Tibial artery (tissue), 4 donors: Measurements from ENCODE around the gene TFIP11.

Experiments
- DNase-seq, 2 donors: peaks; one replicate each; pipeline ENCODE4 v3.0.0-alpha.2; 2019
- H3K27ac ChIP-seq, 2 donors: fragments of 200-600 bp; sonication (generic) in 1 of 2; 1 replicate in 1 of 2; 2 replicates in 1 of 2; pipeline ENCODE4 v1.5.1; 2018 to 2019; ENCODE audit warnings: mild to moderate bottlenecking in 1 of 2
- H3K27me3 ChIP-seq, 2 donors: fragments of 200-600 bp; sonication (generic) in 1 of 2; one replicate each; pipeline versions ENCODE4 v1.5.1 to v1.6.0; 2016 to 2019
- H3K36me3 ChIP-seq, 3 donors: fragments of 200-600 bp; sonication (generic) in 2 of 3; one replicate each; pipeline ENCODE4 v1.5.1; 2016 to 2019; ENCODE audit warnings: mild to moderate bottlenecking in 2 of 3
- H3K4me1 ChIP-seq, 4 donors: fragments of 200-600 bp; sonication (generic) in 2 of 4; 1 replicate in 3 of 4; 2 replicates in 1 of 4; pipeline ENCODE4 v1.5.1; 2016 to 2019
- H3K4me3 ChIP-seq, 2 donors: fragments of 200-600 bp; sonication (generic) in 1 of 2; 1 replicate in 1 of 2; 2 replicates in 1 of 2; pipeline ENCODE4 v1.5.1; 2018 to 2019; ENCODE audit warnings: mild to moderate bottlenecking in 2 of 2
- H3K9me3 ChIP-seq, 3 donors: fragments of 200-600 bp; sonication (generic) in 1 of 3; one replicate each; pipeline ENCODE4 v1.5.1; 2016 to 2019
- intact Hi-C: fragments of 100-400 bp; cut with DNase I; formaldehyde crosslinking; loops from one replicate; pipeline ENCODE4 v1.15.0; 2023; ENCODE audit warnings: low total_unique reads
- TF ChIP-seq, protein P1 (sequence below), 2 experiments: fragments of 200-600 bp in 1 of 2; fragments of 450-650 bp in 1 of 2; IDR thresholded peaks; one replicate each; pipeline ENCODE4 v1.5.1; 2017 to 2019; ENCODE audit warnings: antibody characterized with exemption in 2 of 2, mild to moderate bottlenecking in 1 of 2, moderate library complexity in 1 of 2

Gene TFIP11

DNA sequence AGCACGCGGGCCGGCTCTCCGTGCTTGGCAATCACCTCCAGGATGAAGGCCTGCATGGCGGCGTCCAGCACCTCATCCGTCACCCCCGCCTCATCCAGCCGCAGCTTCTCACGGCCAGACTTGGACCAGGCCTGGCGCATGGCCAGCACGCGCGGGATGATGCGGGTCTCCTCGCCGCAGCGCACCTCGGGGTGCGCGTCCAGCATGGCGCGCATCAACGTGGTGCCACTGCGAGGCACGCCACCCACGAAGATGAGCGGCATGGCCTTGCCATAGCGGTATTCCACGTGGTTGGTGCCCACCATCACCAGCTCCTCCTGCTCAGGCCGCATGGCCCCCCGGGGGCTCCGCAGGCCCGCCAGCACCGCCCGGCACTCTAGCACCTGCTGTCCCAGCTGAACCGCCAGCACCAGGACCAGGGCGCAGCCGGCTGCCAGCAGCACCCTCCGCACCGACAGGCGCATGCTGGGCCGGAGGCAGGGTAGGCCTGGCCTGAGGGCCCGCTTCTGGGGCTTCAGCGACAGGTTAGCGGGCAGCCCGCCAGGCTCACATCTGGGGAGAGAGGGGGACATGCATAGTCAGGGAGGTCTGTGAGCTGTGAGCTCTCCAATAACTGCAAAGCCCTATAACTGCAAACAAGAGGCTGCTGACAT, 29.0 kb upstream of the TFIP11 start:
- Histone ChIP-seq H3K4me1 (no peaks in the 10 kb centered on the region), H3K27me3 (no peaks in the 10 kb centered on the region), H3K36me3 (peaks cover 4 to 27% (median 22%) of the 10 kb centered on the region in 3 donors), H3K4me3 (no peak overlapping the region), H3K27ac (no peak overlapping the region), H3K9me3 (no peaks in the 10 kb centered on the region)
- intact Hi-C loops, result no loop called here
- DNase-seq, result no peak
- TF ChIP-seq, protein P1, sequence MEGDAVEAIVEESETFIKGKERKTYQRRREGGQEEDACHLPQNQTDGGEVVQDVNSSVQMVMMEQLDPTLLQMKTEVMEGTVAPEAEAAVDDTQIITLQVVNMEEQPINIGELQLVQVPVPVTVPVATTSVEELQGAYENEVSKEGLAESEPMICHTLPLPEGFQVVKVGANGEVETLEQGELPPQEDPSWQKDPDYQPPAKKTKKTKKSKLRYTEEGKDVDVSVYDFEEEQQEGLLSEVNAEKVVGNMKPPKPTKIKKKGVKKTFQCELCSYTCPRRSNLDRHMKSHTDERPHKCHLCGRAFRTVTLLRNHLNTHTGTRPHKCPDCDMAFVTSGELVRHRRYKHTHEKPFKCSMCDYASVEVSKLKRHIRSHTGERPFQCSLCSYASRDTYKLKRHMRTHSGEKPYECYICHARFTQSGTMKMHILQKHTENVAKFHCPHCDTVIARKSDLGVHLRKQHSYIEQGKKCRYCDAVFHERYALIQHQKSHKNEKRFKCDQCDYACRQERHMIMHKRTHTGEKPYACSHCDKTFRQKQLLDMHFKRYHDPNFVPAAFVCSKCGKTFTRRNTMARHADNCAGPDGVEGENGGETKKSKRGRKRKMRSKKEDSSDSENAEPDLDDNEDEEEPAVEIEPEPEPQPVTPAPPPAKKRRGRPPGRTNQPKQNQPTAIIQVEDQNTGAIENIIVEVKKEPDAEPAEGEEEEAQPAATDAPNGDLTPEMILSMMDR (IDR thresholded peaks at IDR 0.05), result no peak

DNA sequence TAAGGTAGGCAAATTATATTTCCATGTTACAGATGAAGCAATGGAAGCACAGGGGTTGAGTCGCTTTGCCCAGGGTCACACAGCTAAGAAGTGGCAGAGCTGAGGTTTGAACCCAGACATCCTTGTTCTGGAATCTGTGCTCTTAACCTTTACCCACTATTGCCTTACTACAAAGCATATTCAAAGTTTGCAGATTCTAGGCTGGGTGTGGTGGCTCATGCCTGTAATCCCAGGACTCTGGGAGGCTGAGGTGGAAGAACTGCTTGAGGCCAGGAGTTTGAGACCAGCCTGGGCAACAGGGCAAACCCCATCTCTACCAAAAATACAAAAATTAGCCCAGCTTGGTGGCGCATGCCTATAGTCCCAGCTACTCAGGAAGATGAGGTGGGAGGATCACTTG, 27.8 kb upstream of the TFIP11 start:
- Histone ChIP-seq H3K4me3 (no peak overlapping the region), H3K4me1 (no peaks in the 10 kb centered on the region), H3K36me3 (peaks cover 4 to 30% (median 24%) of the 10 kb centered on the region in 3 donors), H3K9me3 (no peaks in the 10 kb centered on the region), H3K27me3 (no peaks in the 10 kb centered on the region), H3K27ac (no peak overlapping the region)
- TF ChIP-seq, protein P1 (IDR thresholded peaks at IDR 0.05), result no peak
- intact Hi-C loops, result no loop called here
- no peak for DNase-seq

DNA sequence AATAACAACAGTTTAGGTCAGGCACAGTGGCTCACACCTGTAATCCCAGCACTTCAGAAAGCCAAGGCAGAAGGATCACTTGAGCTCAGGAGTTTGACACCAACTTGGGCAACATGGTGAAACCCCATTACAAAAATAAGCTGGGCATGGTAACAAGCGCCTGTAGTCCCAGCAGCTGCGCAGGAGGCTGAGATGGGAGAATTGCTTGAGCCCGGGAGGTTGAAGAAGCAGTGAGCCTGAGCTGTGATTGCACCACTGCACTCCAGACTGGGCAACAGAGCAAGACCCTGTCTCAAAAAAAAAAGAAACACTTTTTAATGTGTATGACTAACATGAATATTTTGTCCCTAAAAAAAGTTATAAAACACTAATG, 24.5 kb upstream of the TFIP11 start:
- H3K27ac ChIP-seq, result no peak overlapping the region
- intact Hi-C loops, result no loop called here
- H3K4me3 ChIP-seq, result no peak overlapping the region

DNA sequence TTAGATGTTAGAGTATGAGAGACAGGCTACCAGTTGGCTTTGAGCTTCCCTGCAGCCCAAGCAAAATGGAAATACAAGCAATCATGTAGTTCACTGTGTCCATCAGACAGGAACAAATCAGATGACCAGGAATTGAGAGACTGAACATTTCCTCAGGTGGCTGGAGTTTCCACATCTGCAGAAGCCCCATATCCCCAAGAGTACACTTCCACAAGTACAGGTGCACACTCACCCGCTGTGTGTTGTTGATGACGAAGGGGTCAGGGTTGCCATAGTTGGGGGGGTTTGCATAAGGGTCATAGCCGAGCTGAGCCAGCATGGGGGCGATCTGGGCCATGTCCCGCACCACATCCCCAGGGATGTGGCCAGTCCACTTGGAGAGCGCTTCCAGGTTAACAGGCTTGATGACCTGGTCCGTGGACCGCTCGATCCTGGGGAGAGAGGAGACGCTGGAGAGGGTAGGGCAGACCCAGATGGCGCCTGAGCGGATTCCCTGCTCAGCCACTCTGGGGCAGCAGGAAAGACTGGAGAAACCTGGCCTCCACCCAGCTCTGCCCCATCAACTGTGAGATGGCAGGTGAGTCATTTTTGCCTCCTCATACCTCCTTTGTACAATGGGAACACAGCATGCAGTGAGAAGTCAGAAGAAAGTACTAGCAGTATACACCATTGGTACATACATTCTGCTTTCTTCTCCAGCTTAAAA, 23.9 kb upstream of the TFIP11 start:
- TF ChIP-seq, protein P1 (IDR thresholded peaks at IDR 0.05), result no peak
- intact Hi-C loops, result no loop called here
- no peak overlapping the region for H3K4me3 ChIP-seq
- peaks cover 13 to 39% (median 36%) of the 10 kb centered on the region in 3 donors for H3K36me3 ChIP-seq
- H3K4me1 ChIP-seq, result no peaks in the 10 kb centered on the region
- no peak for DNase-seq
- no peak overlapping the region for H3K27ac ChIP-seq
- H3K27me3 ChIP-seq, result no peaks in the 10 kb centered on the region
- no peaks in the 10 kb centered on the region for H3K9me3 ChIP-seq

More for the DNA sequence above, 24.5 kb upstream of the TFIP11 start:
- TF ChIP-seq, protein P1 (IDR thresholded peaks at IDR 0.05), result no peak
- Histone ChIP-seq H3K36me3 (peaks cover 9 to 39% (median 32%) of the 10 kb centered on the region in 3 donors), H3K9me3 (no peaks in the 10 kb centered on the region), H3K4me1 (no peaks in the 10 kb centered on the region), H3K27me3 (no peaks in the 10 kb centered on the region)
- no peak for DNase-seq

DNA sequence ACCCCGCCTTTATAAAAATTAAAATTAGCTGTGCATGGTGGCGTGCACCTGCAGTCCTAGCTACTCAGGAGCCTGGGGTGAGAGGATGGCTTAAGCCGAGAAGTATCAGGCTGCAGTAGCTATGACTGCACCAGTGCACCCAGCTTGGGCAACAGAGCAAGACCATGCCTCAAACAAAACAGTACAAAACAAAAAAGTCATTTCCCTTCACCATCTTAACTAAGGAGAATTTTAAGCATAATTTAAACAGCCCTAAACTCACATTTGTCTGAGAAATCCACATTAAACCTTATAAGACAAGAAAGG, 23.3 kb upstream of the TFIP11 start:
- Histone ChIP-seq H3K27ac (no peak overlapping the region), H3K9me3 (no peaks in the 10 kb centered on the region), H3K27me3 (no peaks in the 10 kb centered on the region), H3K4me3 (no peak overlapping the region), H3K4me1 (no peaks in the 10 kb centered on the region), H3K36me3 (peaks cover 9 to 38% (median 33%) of the 10 kb centered on the region in 3 donors)
- TF ChIP-seq, protein P1 (IDR thresholded peaks at IDR 0.05), result no peak
- intact Hi-C loops, result no loop called here
- no peak for DNase-seq
